Measurements from ENCODE around the gene SLC6A8.

- TF ChIP-seq, protein P1, sequence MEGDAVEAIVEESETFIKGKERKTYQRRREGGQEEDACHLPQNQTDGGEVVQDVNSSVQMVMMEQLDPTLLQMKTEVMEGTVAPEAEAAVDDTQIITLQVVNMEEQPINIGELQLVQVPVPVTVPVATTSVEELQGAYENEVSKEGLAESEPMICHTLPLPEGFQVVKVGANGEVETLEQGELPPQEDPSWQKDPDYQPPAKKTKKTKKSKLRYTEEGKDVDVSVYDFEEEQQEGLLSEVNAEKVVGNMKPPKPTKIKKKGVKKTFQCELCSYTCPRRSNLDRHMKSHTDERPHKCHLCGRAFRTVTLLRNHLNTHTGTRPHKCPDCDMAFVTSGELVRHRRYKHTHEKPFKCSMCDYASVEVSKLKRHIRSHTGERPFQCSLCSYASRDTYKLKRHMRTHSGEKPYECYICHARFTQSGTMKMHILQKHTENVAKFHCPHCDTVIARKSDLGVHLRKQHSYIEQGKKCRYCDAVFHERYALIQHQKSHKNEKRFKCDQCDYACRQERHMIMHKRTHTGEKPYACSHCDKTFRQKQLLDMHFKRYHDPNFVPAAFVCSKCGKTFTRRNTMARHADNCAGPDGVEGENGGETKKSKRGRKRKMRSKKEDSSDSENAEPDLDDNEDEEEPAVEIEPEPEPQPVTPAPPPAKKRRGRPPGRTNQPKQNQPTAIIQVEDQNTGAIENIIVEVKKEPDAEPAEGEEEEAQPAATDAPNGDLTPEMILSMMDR (IDR thresholded peaks at IDR 0.05): no peak
- TF ChIP-seq EP300 (IDR thresholded peaks at IDR 0.05) (no peak), POLR2A (IDR thresholded peaks at IDR 0.05) (no peak)
These were observed 17.6 kb upstream of the SLC6A8 start for GRCh38 chrX:153669901-153670731.
